Suppressor macrophage treated with lipopolysaccharide for 1 hour (primary cell): ENCODE results near the gene SLC34A3.

Experiments used
- DNase-seq, 3 donors: peaks; one replicate each; pipeline ENCODE4 v3.0.0-alpha.2; 2020 to 2022

SLC34A3 gene

GRCh38 chr9:137218754-137219271 lies 11.9 kb upstream of the SLC34A3 start:
- peak; percentile 58 to 66 (median 59) for DNase-seq

- DNase-seq = no peak
Measured at GRCh38 chr9:137219757-137220316, 10.9 kb upstream of the SLC34A3 start.

GRCh38 chr9:137220317-137221094 lies 10.2 kb upstream of the SLC34A3 start:
- peak in 2 of 3 donors; percentile 24 to 38 for DNase-seq

- DNase-seq = no peak
Measured at GRCh38 chr9:137221095-137221505, 9.6 kb upstream of the SLC34A3 start.

- DNase-seq = no peak
Measured at GRCh38 chr9:137221506-137222111, 9.1 kb upstream of the SLC34A3 start.

- peak in 2 of 3 donors; percentile 9 to 45 for DNase-seq
Measured at GRCh38 chr9:137222190-137223077, 8.3 kb upstream of the SLC34A3 start, which contains the start of gene RNF208. Gene RNF208, minus strand, starts transcription at chr9:137222240. Its CDS starts 1,028 bp downstream, at chr9:137221212.

- peak; percentile 99 to 100 (median 100) for DNase-seq
Measured at GRCh38 chr9:137223078-137223970, 7.4 kb upstream of the SLC34A3 start.

GRCh38 chr9:137224830-137225694 lies 5.6 kb upstream of the SLC34A3 start, which contains the start of gene CYSRT1:
Gene CYSRT1, plus strand, starts transcription at chr9:137225174. Its CDS starts 448 bp downstream, at chr9:137225622.
- DNase-seq = peak; percentile 29 to 42 (median 41)

GRCh38 chr9:137225699-137226331 lies 4.9 kb upstream of the SLC34A3 start:
- DNase-seq = no peak

GRCh38 chr9:137226338-137227053 lies 4.2 kb upstream of the SLC34A3 start:
- DNase-seq = no peak

- DNase-seq = peak; percentile 70 to 85 (median 79)
Measured at GRCh38 chr9:137227054-137227852, 3.4 kb upstream of the SLC34A3 start, which contains the start of gene RNF224. Gene RNF224, plus strand, starts transcription at chr9:137227502. Its CDS starts 834 bp downstream, at chr9:137228336.

GRCh38 chr9:137227853-137228505 lies 2.7 kb upstream of the SLC34A3 start:
- DNase-seq = no peak

- no peak for DNase-seq
Measured at GRCh38 chr9:137228506-137228967, 2.2 kb upstream of the SLC34A3 start.

- no peak for DNase-seq
Measured at GRCh38 chr9:137228968-137229896, 1.5 kb upstream of the SLC34A3 start.

GRCh38 chr9:137229903-137230704 lies 597 bp upstream of the SLC34A3 start:
- DNase-seq = no peak
